HepG2 (cell line): Measurements from ENCODE around the gene LRRC63. TPM values are rescaled to one million over a fixed set of nuclear protein-coding genes. Genes with fewer than 3 reads are reported as not detected.
"Not testable (repeated sequence)": the region's sequence is repeated elsewhere in the genome, so short reads cannot be mapped to it uniquely, and the experiment has no call there.

ENCODE experiments used
- ATAC-seq: fragments of 200-7000 bp; cut with Tn5 transposase; 3 replicates; pipeline ENCODE4 v1.9.1; 2020; ENCODE audit warnings: mild to moderate bottlenecking, moderate library complexity
- BruUV-seq: library from RNA; stranded (reverse); fragments of 400-500 nt; replicated peaks from 2 replicates; lab custom pipeline; 2021; lab: Mats Ljungman, UMichigan
- CTCF ChIA-PET: fragments of 300-600 bp; formaldehyde crosslinking; extraction: SDS; loops from one replicate; lab custom pipeline; 2021; ENCODE audit warnings: low total read pairs, inconsistent platforms, low intra/inter-chr PET ratio; lab: Yijun Ruan, JAX
- POLR2A ChIA-PET: fragments of 350-600 bp; sonication (Branson Sonifier 250); formaldehyde crosslinking; loops from one replicate; lab custom pipeline; 2020; ENCODE audit warnings: antibody characterized with exemption, inconsistent platforms; lab: Yijun Ruan, JAX
- DNase-seq: peaks from one replicate; pipeline ENCODE4 v3.0.0-alpha.2; 2015; ENCODE audit warnings: low spot score
- FAIRE-seq: peaks from 3 replicates; lab custom pipeline; 2011; peaks lifted over from hg19 to GRCh38; lab: Jason Lieb, UNC
- H2AFZ ChIP-seq: one replicate; pipeline ENCODE4 v1.6.1; 2011; ENCODE audit warnings: low read length, inconsistent platforms
- H3K27ac ChIP-seq: fragments of 300-600 bp; 3 replicates; pipeline ENCODE4 v1.8.0; 2011; ENCODE audit warnings: mixed run types, mild to moderate bottlenecking, mixed read lengths, low read length, inconsistent platforms; ENCODE audit not compliant: insufficient read depth; ENCODE audit errors: extremely low read length
- H3K27me3 ChIP-seq, 2 experiments: fragments of 200-600 bp in 1 of 2; 2 replicates in 1 of 2; 3 replicates in 1 of 2; pipeline versions ENCODE4 v1.6.0 to v1.8.0; 2011; ENCODE audit warnings: low read length in 2 of 2, mild to moderate bottlenecking in 2 of 2, moderate library complexity in 2 of 2, inconsistent platforms in 1 of 2; ENCODE audit not compliant: insufficient read depth in 2 of 2, control insufficient read depth in 1 of 2
- H3K36me3 ChIP-seq, 2 experiments: fragments of 200-600 bp in 1 of 2; replicated peaks in 1 of 2; 2 replicates in 1 of 2; 3 replicates in 1 of 2; pipeline versions ENCODE4 v1.5.1 to v1.8.0; 2011; ENCODE audit warnings: low read length in 2 of 2, inconsistent platforms in 1 of 2; ENCODE audit not compliant: insufficient read depth in 2 of 2, control insufficient read depth in 1 of 2
- H3K4me1 ChIP-seq: 2 replicates; pipeline ENCODE4 v1.5.1; 2012; ENCODE audit warnings: low read length, inconsistent platforms; ENCODE audit not compliant: insufficient read depth
- H3K4me2 ChIP-seq: 2 replicates; pipeline ENCODE4 v1.6.0; 2011; ENCODE audit warnings: low read depth, low read length, inconsistent platforms
- H3K4me3 ChIP-seq, 3 experiments: fragments of 200-600 bp in 1 of 3; sonication (generic), shearing (Covaris generic) in 1 of 3; replicated peaks in 1 of 3; 2 replicates each; pipeline ENCODE4 v1.5.1; 2011 to 2016; ENCODE audit warnings: low read length in 3 of 3, inconsistent platforms in 2 of 3, low read depth in 2 of 3, mild to moderate bottlenecking in 2 of 3, control low read depth in 1 of 3, mixed read lengths in 1 of 3; ENCODE audit not compliant: insufficient read depth in 1 of 3
- H3K79me2 ChIP-seq: one replicate; pipeline ENCODE4 v1.6.1; 2011; ENCODE audit warnings: low read length, inconsistent platforms; ENCODE audit not compliant: insufficient read depth
- H3K9ac ChIP-seq: 2 replicates; pipeline ENCODE4 v1.6.0; 2011; ENCODE audit warnings: mild to moderate bottlenecking, low read depth, low read length, inconsistent platforms; ENCODE audit not compliant: insufficient read depth
- H3K9me3 ChIP-seq: 2 replicates; pipeline ENCODE4 v1.5.1; 2012; ENCODE audit warnings: mild to moderate bottlenecking, low read length
- H4K20me1 ChIP-seq: 2 replicates; pipeline ENCODE4 v1.6.0; 2011; ENCODE audit warnings: inconsistent platforms, mild to moderate bottlenecking, low read length, moderate library complexity; ENCODE audit not compliant: insufficient read depth
- CBX5 ChIP-seq: sonication (generic); formaldehyde crosslinking; IDR thresholded peaks from 2 replicates; pipeline ENCODE4 v1.4.0; 2020; ENCODE audit warnings: missing genetic modification reagents, borderline replicate concordance
- EZH2 ChIP-seq: conservative IDR thresholded peaks from 2 replicates; pipeline ENCODE4 v1.6.1; 2012; ENCODE audit warnings: mild to moderate bottlenecking, low read depth, low read length, moderate library complexity
- HDAC1 ChIP-seq: sonication (generic); formaldehyde crosslinking; IDR thresholded peaks from 2 replicates; pipeline ENCODE4 v1.5.1; 2020; ENCODE audit warnings: mild to moderate bottlenecking, missing genetic modification reagents
- HNF4G ChIP-seq, 2 experiments: sonication (generic) in 1 of 2; formaldehyde crosslinking in 1 of 2; IDR thresholded peaks; 2 replicates each; pipeline versions ENCODE4 v1.4.0 to v1.6.1; 2011 to 2020; ENCODE audit warnings: borderline replicate concordance in 2 of 2, low read depth in 2 of 2, mild to moderate bottlenecking in 2 of 2, low read length in 1 of 2, missing genetic modification reagents in 1 of 2, moderate library complexity in 1 of 2
- KMT2B ChIP-seq: IDR thresholded peaks from 2 replicates; pipeline ENCODE4 v1.6.1; 2016; ENCODE audit warnings: missing genetic modification reagents, missing compliant biosample characterization
- MEIS2 ChIP-seq: sonication (generic); formaldehyde crosslinking; IDR thresholded peaks from 2 replicates; pipeline ENCODE4 v1.9.0; 2021; ENCODE audit warnings: mild to moderate bottlenecking, missing genetic modification reagents
- NFE2L2 ChIP-seq: fragments of 150-350 bp; IDR thresholded peaks from 2 replicates; pipeline ENCODE4 v1.6.1; 2014; ENCODE audit warnings: low read length
- PRMT3 ChIP-seq: sonication (generic); formaldehyde crosslinking; IDR thresholded peaks from 2 replicates; pipeline ENCODE4 v1.8.1; 2022; ENCODE audit warnings: low read depth, mild to moderate bottlenecking, moderate library complexity, missing genetic modification reagents, borderline replicate concordance
- SALL1 ChIP-seq: sonication (generic); formaldehyde crosslinking; IDR thresholded peaks from 2 replicates; pipeline ENCODE4 v1.8.0; 2022; ENCODE audit warnings: mild to moderate bottlenecking, missing genetic modification reagents
- YEATS4 ChIP-seq: sonication (generic); formaldehyde crosslinking; IDR thresholded peaks from 2 replicates; pipeline ENCODE4 v1.4.0; 2020; ENCODE audit warnings: missing genetic modification reagents, borderline replicate concordance
- ZNF235 ChIP-seq: sonication (generic); formaldehyde crosslinking; IDR thresholded peaks from 2 replicates; pipeline ENCODE4 v1.8.1; 2023; ENCODE audit warnings: mild to moderate bottlenecking, missing genetic modification reagents, borderline replicate concordance
- ZNF616 ChIP-seq: sonication (generic); formaldehyde crosslinking; IDR thresholded peaks from 2 replicates; pipeline ENCODE4 v1.5.0; 2020; ENCODE audit warnings: low read depth, mild to moderate bottlenecking, missing genetic modification reagents
- ZNF724P ChIP-seq: sonication (generic); formaldehyde crosslinking; IDR thresholded peaks from 2 replicates; pipeline ENCODE4 v1.8.0; 2022; ENCODE audit warnings: missing genetic modification reagents, borderline replicate concordance
- ZNF777 ChIP-seq: sonication (generic); formaldehyde crosslinking; IDR thresholded peaks from 2 replicates; pipeline ENCODE4 v1.4.0; 2020; ENCODE audit warnings: missing genetic modification reagents
- WGBS: methylation state at CpG from one replicate; pipeline ENCODE4 v1.1.6; 2017; ENCODE audit warnings: low lambda C conversion rate; 5-methylcytosine and 5-hydroxymethylcytosine counted together
- in situ Hi-C: cut with HindIII; loops from 2 replicates; pipeline ENCODE4 v1.10.0; 2017; ENCODE audit warnings: low pct_unique_long_range_greater_than_20kb; ENCODE audit not compliant: extremely low pct_ligation_motif_present
- intact Hi-C: fragments of 100-400 bp; cut with micrococcal nuclease; formaldehyde crosslinking; loops from one replicate; pipeline ENCODE4 v1.10.0; 2022; ENCODE audit not compliant: unreplicated experiment
- polyA plus RNA-seq, 8 experiments: library from polyadenylated mRNA; depleted of rRNA in 3 of 8; stranded (reverse) in 7 of 8; unstranded in 1 of 8; fragments of >200 nt; fragmentation: Illumina TruSeq in 4 of 8; extraction: Trizol in 4 of 8; gene quantifications; 2 replicates each; pipeline versions ENCODE4 v1.2.1 to v1.2.3, GENCODE V29; 2011 to 2016; ENCODE audit warnings: low read depth in 4 of 8, missing spikeins in 1 of 8, mixed read lengths in 1 of 8; ENCODE audit not compliant: insufficient read depth in 1 of 8
- total RNA-seq, 5 experiments: library from RNA; depleted of rRNA; stranded (reverse); fragments of >200 nt; fragmentation: Illumina TruSeq; extraction: Trizol; gene quantifications; 2 replicates each; pipeline ENCODE4 v1.2.3, GENCODE V29; 2016; ENCODE audit warnings: low read depth in 1 of 5
- TF ChIP-seq, protein P1 (sequence below): sonication (generic); formaldehyde crosslinking; IDR thresholded peaks from 2 replicates; pipeline ENCODE4 v1.4.0; 2020; ENCODE audit warnings: missing genetic modification reagents
- TF ChIP-seq, protein P2 (sequence below): sonication (generic); formaldehyde crosslinking; IDR thresholded peaks from 2 replicates; pipeline ENCODE4 v1.4.0; 2020; ENCODE audit warnings: mild to moderate bottlenecking, missing genetic modification reagents
- TF ChIP-seq, protein P3 (sequence below): sonication (generic); formaldehyde crosslinking; IDR thresholded peaks from 2 replicates; pipeline ENCODE4 v1.5.0; 2020; ENCODE audit warnings: missing genetic modification reagents

The LRRC63 gene
- total and polyA plus RNA-seq, 2 of the 13 experiments (the other 11 are each of a cell fraction or from before 2014, with no cell fraction given), result not detected

DNA sequence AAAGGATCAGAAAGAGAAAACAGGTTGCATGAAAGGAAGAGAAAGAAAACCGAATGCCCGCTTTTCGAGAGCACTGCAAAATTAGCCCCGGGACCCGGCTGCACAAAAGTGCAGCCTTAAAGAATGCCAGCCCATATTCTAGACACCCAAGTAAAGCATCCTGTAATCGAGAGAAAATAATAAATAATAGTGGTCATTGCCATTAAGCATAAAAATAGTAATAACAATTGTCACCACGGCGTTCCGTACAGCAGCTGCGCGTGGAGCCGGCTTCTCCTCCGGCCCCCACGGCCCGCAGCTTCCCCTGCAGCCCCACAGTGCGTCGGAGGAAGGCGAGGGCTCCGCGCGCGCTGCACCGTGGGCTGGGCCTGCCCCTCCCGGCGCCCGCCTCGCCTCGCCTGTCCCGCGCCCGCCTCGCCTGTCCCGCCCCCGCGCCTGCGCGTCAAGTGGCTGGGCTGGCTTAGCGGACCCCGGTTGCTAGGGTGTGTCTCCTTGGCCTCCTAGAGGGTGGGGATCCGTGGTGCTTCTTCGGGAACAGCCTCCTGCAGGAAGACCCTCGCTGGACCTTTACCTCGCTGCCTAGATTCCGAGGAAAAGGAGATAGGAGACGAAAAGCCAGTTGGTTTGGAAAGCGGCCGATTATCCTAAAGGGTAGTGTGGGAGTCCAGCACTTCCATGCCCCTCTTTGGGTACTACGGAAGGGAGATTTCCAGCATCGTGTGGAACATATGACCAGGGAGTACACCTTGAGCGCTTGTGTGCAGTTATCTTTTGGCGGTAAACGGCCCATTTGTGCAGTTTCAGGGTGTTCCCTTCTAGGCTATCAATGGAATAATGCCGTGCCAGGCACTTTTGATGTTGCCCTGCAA is at the start of gene LRRC63 (continued):
- TF ChIP-seq ZNF724P (0 out of 2 replicates have a peak, but pooled peaks have one; percentile 36), EZH2 (0 out of 2 replicates have a peak, but pooled peaks have one; percentile 24), ZNF777 (CRISPR knock-in tag) (peak; percentile 58), PRMT3 (CRISPR knock-in tag) (no peak), HNF4G (IDR thresholded peaks at IDR 0.05; ENCODE audit: borderline replicate concordance, low read depth, low read length) (no peak), HNF4G (CRISPR knock-in tag; IDR thresholded peaks at IDR 0.05; ENCODE audit: borderline replicate concordance, low read depth) (no peak), CBX5 (CRISPR knock-in tag) (no peak), KMT2B (CRISPR knock-in tag) (no peak), ZNF616 (CRISPR knock-in tag) (no peak), YEATS4 (CRISPR knock-in tag) (no peak), ZNF235 (CRISPR knock-in tag) (no peak), MEIS2 (CRISPR knock-in tag) (0 out of 2 replicates have a peak, but pooled peaks have one; percentile 37), HDAC1 (CRISPR knock-in tag) (no peak), SALL1 (CRISPR knock-in tag) (0 out of 2 replicates have a peak, but pooled peaks have one; percentile 16), NFE2L2 (no peak)
- TF ChIP-seq, protein P1, sequence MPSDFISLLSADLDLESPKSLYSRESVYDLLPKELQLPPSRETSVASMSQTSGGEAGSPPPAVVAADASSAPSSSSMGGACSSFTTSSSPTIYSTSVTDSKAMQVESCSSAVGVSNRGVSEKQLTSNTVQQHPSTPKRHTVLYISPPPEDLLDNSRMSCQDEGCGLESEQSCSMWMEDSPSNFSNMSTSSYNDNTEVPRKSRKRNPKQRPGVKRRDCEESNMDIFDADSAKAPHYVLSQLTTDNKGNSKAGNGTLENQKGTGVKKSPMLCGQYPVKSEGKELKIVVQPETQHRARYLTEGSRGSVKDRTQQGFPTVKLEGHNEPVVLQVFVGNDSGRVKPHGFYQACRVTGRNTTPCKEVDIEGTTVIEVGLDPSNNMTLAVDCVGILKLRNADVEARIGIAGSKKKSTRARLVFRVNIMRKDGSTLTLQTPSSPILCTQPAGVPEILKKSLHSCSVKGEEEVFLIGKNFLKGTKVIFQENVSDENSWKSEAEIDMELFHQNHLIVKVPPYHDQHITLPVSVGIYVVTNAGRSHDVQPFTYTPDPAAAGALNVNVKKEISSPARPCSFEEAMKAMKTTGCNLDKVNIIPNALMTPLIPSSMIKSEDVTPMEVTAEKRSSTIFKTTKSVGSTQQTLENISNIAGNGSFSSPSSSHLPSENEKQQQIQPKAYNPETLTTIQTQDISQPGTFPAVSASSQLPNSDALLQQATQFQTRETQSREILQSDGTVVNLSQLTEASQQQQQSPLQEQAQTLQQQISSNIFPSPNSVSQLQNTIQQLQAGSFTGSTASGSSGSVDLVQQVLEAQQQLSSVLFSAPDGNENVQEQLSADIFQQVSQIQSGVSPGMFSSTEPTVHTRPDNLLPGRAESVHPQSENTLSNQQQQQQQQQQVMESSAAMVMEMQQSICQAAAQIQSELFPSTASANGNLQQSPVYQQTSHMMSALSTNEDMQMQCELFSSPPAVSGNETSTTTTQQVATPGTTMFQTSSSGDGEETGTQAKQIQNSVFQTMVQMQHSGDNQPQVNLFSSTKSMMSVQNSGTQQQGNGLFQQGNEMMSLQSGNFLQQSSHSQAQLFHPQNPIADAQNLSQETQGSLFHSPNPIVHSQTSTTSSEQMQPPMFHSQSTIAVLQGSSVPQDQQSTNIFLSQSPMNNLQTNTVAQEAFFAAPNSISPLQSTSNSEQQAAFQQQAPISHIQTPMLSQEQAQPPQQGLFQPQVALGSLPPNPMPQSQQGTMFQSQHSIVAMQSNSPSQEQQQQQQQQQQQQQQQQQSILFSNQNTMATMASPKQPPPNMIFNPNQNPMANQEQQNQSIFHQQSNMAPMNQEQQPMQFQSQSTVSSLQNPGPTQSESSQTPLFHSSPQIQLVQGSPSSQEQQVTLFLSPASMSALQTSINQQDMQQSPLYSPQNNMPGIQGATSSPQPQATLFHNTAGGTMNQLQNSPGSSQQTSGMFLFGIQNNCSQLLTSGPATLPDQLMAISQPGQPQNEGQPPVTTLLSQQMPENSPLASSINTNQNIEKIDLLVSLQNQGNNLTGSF (CRISPR knock-in tag), result 0 out of 2 replicates have a peak, but pooled peaks have one; percentile 51
- TF ChIP-seq, protein P2, sequence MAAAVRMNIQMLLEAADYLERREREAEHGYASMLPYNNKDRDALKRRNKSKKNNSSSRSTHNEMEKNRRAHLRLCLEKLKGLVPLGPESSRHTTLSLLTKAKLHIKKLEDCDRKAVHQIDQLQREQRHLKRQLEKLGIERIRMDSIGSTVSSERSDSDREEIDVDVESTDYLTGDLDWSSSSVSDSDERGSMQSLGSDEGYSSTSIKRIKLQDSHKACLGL (CRISPR knock-in tag), result peak; percentile 24; the same call in 1 of the 2 replicates
- TF ChIP-seq, protein P3, sequence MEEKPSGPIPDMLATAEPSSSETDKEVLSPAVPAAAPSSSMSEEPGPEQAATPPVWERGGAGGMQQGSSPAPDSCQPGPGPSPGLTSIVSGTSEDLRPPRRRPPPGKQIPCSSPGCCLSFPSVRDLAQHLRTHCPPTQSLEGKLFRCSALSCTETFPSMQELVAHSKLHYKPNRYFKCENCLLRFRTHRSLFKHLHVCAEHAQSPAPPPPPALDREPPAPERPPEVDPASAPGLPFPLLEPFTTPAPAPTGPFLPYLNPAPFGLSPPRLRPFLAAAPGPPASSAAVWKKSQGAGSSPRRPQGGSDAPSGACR (CRISPR knock-in tag), result no peak
- TF ChIP-seq, all 625 proteins: peak for 11

DNA sequence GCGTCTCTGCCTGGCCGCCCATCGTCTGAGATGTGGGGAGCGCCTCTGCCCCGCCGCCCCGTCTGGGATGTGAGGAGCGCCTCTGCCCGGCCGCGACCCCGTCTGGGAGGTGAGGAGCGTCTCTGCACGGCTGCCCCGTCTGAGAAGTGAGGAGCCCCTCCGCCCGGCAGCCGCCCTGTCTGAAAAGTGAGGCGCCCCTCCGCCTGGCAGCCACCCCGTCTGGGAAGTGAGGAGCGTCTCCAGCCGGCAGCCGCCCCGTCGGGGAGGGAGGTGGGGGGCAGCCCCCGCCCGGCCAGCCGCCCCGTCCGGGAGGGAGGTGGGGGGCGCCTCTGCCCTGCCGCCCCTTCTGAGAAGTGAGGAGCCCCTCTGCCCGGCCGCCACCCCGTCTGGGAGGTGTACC is 49.0 kb upstream of the LRRC63 start:
- CTCF ChIA-PET, result not testable (repeated sequence)

More for the DNA sequence above, 49.0 kb upstream of the LRRC63 start:
- POLR2A ChIA-PET, H3K79me2 ChIP-seq, DNase-seq, H3K9ac ChIP-seq, H3K4me2 ChIP-seq, H2AFZ ChIP-seq, ATAC-seq, in situ Hi-C loops, H3K36me3 ChIP-seq, H3K27me3 ChIP-seq, FAIRE-seq, BruUV-seq, H3K4me1 ChIP-seq, intact Hi-C loops, H3K27ac ChIP-seq, H3K4me3 ChIP-seq, H3K9me3 ChIP-seq, H4K20me1 ChIP-seq: not testable (repeated sequence)
- 83% methylated on average over 23 of the region's 36 CpGs for WGBS
